Activated CD4-positive, CD25-positive, alpha-beta regulatory T cell treated with anti-CD3 and anti-CD28 coated beads, Interleukin-2, amount 50 U/mL, for 24 hours (primary cell): ENCODE results near the gene CNOT8.
"Not testable (repeated sequence)": the region's sequence is repeated elsewhere in the genome, so short reads cannot be mapped to it uniquely, and the experiment has no call there.

ENCODE experiments used
- ATAC-seq, 2 donors: fragments of 150-1000 bp; cut with Tn5 transposase; one replicate each; pipeline ENCODE4 v1.10.0; 2021; ENCODE audit warnings: mild to moderate bottlenecking in 1 of 2, moderate library complexity in 1 of 2

The CNOT8 gene

GRCh38 chr5:154835701-154836052, 22.8 kb upstream of the CNOT8 start:
- ATAC-seq, result not testable (repeated sequence)

- ATAC-seq, result no peak
Measured at GRCh38 chr5:154836225-154836624, 22.2 kb upstream of the CNOT8 start.

- no peak for ATAC-seq
Measured at GRCh38 chr5:154837009-154837901, 21.2 kb upstream of the CNOT8 start.

GRCh38 chr5:154840435-154841272, 17.8 kb upstream of the CNOT8 start:
- ATAC-seq, result no peak

GRCh38 chr5:154841273-154841661, 17.2 kb upstream of the CNOT8 start:
- no peak for ATAC-seq

- ATAC-seq, result no peak
Measured at GRCh38 chr5:154842689-154843530, 15.5 kb upstream of the CNOT8 start.

GRCh38 chr5:154844809-154845208, 13.6 kb upstream of the CNOT8 start:
- ATAC-seq, result no peak

GRCh38 chr5:154849264-154849785, 9.1 kb upstream of the CNOT8 start:
- ATAC-seq, result no peak

- ATAC-seq, result no peak
Measured at GRCh38 chr5:154849791-154850201, 8.6 kb upstream of the CNOT8 start.

- ATAC-seq, result no peak
Measured at GRCh38 chr5:154850255-154851062, 8.0 kb upstream of the CNOT8 start, which contains the start of gene FAXDC2. TSS of gene FAXDC2 (minus strand) at chr5:154850603. CDS start at chr5:154838178, 12,425 bp downstream.

GRCh38 chr5:154851351-154851750, 7.1 kb upstream of the CNOT8 start:
- no peak for ATAC-seq

GRCh38 chr5:154857530-154858296, 714 bp upstream of the CNOT8 start:
- peak; percentile 44 to 52 for ATAC-seq

GRCh38 chr5:154858972-154859871, 795 bp downstream of the CNOT8 start:
- ATAC-seq, result no peak

GRCh38 chr5:154860123-154860522, 1.7 kb downstream of the CNOT8 start:
- no peak for ATAC-seq

GRCh38 chr5:154860765-154861164, 2.3 kb downstream of the CNOT8 start:
- no peak for ATAC-seq

GRCh38 chr5:154861946-154862345, 3.5 kb downstream of the CNOT8 start:
- ATAC-seq, result no peak

- ATAC-seq, result no peak
Measured at GRCh38 chr5:154862766-154863165, 4.3 kb downstream of the CNOT8 start.

GRCh38 chr5:154863291-154864080, 5.1 kb downstream of the CNOT8 start:
- no peak for ATAC-seq
